ENCODE results near the gene MTIF3.

MTIF3 gene

DNA sequence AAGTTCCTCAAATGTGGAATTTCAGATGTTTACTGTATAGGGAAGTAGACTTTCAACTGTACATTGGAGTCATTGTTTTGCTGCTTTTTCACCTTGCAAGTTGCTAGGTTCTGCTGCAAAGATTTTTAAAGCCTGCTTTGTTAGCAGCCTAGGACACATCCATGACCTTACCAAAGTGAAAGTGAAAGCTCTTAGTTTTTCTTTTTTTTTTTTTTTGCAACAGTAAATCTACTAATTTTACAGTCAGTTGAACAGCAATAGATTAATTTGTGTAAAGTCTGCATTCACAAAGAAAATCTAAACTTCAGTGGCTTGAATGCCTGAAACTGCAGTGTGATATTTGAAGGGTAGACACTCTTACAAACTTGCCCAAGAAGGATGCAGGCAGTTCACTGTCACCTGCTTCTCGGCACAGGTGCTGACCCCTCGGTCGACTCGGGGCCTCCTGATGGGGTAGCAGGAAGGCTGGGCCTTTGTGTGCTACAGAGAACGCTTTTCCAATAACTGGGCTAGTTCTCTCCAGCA lies 5.0 kb upstream of the MTIF3 start:
- no peak for DNase-seq (ENCODE audit: low read depth in 1 of 2, low spot score in 1 of 2)

DNA sequence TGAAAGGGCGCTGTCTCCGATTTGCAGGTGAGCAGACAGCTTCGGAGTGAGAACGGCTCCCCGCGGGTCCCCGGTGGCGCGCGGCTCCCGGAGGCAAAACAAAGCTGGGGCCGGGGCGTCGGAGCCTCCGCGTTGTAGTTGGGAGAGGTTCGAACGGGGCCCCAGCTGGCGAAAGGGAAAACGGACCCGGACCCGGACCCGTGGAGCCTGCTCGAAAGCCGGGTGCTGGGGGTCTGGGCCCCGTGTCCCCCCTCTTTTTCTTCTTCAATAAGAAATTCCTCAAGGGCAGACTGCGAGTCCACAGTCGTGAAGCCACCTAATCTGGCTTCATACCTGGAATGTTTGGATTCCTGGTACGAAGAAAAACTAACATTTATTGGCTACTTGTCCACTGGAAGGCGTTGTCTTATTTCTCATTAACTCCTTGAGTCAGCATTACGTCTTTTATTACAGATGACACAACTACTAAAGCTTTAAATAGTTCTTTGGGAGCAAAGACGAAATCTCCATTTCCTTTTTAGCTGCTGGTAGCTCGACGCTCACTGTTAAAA lies 632 bp upstream of the MTIF3 start:
- peak in 1 of 2 donors; percentile 10 for DNase-seq (ENCODE audit: low read depth in 1 of 2, low spot score in 1 of 2)

DNA sequence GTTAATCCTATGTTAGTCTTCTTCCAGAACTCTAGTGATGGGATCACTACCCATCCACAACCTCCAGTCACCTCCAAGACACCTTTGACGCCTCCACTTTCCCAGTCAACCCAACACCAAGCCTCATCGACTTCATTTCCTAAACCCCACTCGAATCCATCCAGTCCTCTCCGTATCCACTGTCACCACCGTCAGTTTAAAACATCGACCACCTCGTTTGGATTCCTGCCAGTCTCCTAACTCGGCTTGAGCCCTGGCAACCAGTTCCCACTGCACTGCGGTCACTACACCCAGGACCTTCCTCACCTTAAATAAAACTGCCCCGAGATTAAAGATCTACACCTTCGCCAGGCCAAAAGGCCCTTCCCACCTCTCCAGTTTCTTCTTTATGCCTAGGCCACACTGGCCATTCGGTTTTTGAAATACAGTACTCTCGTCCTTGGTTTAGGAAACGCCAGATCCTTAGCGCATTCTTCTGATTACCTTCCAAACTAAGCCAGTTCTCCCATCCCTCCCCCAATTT lies 1.2 kb downstream of the MTIF3 start:
- no peak for DNase-seq (ENCODE audit: low read depth in 1 of 2, low spot score in 1 of 2)

- no peak for DNase-seq (ENCODE audit: low read depth in 1 of 2, low spot score in 1 of 2)
Measured at GRCh38 chr13:27448308-27448707, 2.1 kb downstream of the MTIF3 start.

GRCh38 chr13:27446986-27447583 lies 3.3 kb downstream of the MTIF3 start:
- no peak for DNase-seq (ENCODE audit: low read depth in 1 of 2, low spot score in 1 of 2)

- no peak for DNase-seq (ENCODE audit: low read depth in 1 of 2, low spot score in 1 of 2)
Measured at GRCh38 chr13:27442797-27443196, 7.6 kb downstream of the MTIF3 start.

DNA sequence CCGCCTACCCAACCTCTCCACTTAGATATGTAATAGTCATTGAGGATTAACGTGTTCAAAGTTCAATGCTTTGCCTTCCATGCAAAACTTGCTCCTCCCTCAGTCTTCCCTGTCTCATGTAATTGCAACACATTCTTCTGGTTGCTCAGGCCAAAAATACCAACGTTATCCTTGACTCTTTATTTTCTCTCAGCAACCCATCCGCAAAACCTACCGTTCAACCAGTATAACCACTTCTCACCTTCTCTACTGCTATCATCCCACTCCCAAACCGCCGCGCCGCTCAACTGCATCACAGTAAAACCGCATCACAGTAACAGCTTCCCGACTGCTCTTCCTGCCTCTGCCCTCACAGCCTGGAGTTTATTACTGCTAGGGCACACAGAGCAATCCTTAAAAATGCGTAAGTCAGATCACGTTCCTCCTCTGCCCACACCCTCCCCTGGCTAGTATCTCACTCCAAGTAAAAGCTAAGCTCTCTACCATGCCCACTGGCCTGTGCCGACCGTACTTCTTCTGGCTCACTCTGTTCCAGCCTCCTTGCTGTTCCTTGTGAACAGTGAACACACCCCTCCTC lies 8.2 kb downstream of the MTIF3 start:
- no peak for DNase-seq (ENCODE audit: low read depth in 1 of 2, low spot score in 1 of 2)

- DNase-seq (ENCODE audit: low read depth in 1 of 2, low spot score in 1 of 2): no peak
Measured at GRCh38 chr13:27440408-27440807, 10.0 kb downstream of the MTIF3 start.

- no peak for DNase-seq (ENCODE audit: low read depth in 1 of 2, low spot score in 1 of 2)
Measured at GRCh38 chr13:27437126-27437525, 13.2 kb downstream of the MTIF3 start.

DNA sequence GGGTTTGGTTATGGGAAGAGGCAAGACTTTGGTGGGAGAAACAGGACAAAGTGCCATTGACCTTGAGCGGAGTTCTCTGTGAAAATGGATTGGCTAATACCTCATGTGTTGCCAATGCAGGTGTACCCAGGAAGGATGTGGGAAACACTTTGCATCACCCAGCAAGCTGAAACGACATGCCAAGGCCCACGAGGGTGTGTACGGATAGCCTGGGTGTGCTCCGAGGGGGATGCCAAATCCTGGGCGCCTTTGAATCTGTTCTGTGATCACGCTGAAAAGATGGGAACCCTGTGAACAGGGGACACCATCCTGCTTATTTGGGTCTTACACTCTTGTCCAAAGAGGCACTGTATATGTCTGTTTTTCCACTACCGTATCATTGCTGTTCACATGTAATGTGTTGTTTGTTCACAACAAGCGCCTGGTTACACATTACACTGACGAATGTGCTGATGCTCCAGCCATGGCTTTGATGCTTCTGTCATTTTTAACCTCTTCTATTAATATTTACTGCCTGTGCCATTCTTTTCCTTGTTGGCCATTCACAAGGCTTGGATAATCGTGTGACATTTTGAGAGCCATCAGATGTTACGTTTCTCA lies 17.7 kb downstream of the MTIF3 start:
- no peak for DNase-seq (ENCODE audit: low read depth in 1 of 2, low spot score in 1 of 2)

- no peak for DNase-seq (ENCODE audit: low read depth in 1 of 2, low spot score in 1 of 2)
Measured at GRCh38 chr13:27432180-27432579, 18.2 kb downstream of the MTIF3 start.

DNA sequence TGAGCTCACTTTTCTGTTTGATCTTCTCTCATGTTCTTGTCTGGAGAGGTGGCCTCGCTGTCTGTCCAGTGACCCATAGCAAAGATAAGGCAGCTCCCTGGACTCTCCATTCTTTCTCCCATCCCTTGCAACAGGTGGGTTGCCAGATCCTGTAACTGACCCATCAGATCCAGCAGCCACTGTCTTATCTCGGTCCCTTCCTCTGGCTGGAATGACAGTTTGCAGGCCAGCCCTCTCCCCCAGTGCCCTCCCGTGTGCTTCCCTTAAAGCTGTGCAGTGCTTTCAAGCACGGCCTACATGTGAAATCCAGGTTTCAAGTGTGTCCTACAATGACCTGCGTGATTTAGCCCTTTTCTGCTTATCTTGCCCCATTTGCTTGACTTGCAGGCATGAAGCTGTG lies 22.2 kb downstream of the MTIF3 start:
- DNase-seq (ENCODE audit: low read depth in 1 of 2, low spot score in 1 of 2): no peak

- DNase-seq (ENCODE audit: low read depth in 1 of 2, low spot score in 1 of 2): no peak
Measured at GRCh38 chr13:27427641-27428040, 22.7 kb downstream of the MTIF3 start.

DNA sequence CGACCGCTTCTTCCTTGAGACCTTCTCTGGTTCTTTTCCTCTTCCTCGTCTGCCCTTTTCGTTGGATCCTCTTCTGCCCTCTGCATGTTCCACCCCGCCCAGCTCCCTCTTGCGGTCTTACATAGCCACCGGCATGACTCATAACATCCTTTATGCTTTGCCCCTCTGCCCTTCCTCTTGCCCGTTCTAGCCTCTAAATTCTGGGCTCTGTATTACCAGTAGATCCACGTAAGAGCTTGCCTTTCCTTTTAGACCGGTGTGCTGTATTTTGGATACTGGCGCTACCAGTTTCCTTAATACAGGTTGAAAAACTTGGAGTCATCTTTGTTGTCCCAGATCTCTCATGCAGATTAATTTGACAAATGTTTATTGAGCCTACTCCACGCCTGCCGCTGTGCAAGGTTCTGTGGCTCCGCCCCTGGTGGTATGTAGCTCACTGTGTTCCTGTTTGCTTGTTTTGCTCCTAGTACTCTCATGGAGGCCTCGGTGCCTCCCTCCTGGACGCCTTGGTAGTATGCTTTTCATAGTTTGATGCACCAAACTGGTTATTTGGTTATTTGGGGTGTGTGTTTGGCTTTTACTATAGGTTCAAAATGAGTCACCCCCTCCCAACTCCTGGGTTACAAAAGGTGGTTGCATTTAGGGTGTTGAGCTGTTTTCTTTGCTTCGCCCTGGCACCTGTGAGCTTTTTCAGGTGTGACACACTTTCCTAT lies 24.3 kb downstream of the MTIF3 start:
- peak; percentile 42 to 65 for DNase-seq (ENCODE audit: low read depth in 1 of 2, low spot score in 1 of 2)

- no peak for DNase-seq (ENCODE audit: low read depth in 1 of 2, low spot score in 1 of 2)
Measured at GRCh38 chr13:27425158-27425917, 25.0 kb downstream of the MTIF3 start.

DNA sequence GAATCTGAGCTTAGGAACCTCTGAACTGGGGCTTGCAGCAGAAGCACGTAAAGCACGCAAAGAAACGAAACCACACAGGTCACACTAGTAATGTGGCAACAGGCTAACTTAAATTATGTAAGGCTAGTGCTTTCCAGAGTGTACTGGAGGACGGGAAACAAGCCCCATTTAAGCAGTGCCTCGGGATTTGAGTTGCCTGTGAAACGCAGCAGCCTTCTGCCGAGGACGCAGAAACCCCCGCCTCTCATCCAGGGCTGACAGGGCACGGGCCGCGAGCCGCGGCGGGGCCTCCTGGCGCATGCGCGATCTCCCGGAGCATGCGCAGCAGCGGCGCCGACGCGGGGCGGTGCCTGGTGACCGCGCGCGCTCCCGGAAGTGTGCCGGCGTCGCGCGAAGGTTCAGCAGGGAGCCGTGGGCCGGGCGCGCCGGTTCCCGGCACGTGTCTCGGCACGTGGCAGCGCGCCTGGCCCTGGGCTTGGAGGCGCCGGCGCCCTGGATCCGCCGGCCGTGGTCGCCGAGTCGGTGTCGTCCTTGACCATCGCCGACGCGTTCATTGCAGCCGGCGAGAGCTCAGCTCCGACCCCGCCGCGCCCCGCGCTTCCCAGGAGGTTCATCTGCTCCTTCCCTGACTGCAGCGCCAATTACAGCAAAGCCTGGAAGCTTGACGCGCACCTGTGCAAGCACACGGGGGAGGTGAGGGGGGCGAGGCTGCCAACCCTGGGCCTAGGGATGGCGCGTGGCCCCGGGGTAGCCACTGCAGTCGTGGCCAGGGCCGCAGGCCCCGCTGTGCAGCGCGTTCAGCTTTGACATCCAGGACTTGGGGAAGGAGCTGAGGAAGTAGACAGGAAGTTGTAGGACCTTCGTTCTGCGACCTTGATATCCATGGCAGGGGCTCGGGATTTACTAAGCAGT lies 25.9 kb downstream of the MTIF3 start, which contains the start of gene GTF3A:
GTF3A (plus strand) TSS at position 374 of the 912 bp plus-strand sequence.
- peak; percentile 80 to 81 for DNase-seq (ENCODE audit: low read depth in 1 of 2, low spot score in 1 of 2)

- no peak for DNase-seq (ENCODE audit: low read depth in 1 of 2, low spot score in 1 of 2)
Measured at GRCh38 chr13:27423333-27423732, 27.0 kb downstream of the MTIF3 start.

- no peak for DNase-seq (ENCODE audit: low read depth in 1 of 2, low spot score in 1 of 2)
Measured at GRCh38 chr13:27421101-27421871, 29.1 kb downstream of the MTIF3 start.

DNA sequence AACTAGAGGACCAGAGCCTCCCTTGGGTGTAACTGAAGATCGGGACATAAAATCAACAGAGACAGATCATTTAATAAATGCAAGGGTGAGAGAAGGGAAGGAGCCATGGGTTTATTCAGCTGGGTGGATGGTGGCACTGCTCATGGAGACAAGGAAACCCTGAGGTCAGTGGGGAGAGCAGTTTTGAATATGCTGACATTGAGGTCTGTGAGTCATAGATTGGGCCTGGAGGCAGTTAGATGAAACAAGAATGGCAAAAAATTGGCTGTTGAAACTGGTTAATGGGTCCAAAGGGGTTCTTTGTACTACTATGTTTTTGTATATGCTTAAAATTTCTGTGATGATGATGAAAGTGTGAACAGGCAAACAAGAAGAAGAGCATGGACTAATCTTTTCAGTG lies 31.0 kb downstream of the MTIF3 start:
- no peak for DNase-seq (ENCODE audit: low read depth in 1 of 2, low spot score in 1 of 2)
